Epidermal melanocyte (primary cell): ENCODE data around the gene PRR30.
"Not testable (repeated sequence)": the region's sequence is repeated elsewhere in the genome, so short reads cannot be mapped to it uniquely, and the experiment has no call there.

Source experiments
- DNase-seq: peaks from one replicate; pipeline ENCODE4 v3.0.0; 2011; ENCODE audit warnings: low spot score; ENCODE audit not compliant: insufficient read length

PRR30 gene

GRCh38 chr2:27128668-27129571, 10.3 kb downstream of the PRR30 start:
- no peak for DNase-seq

- DNase-seq, result no peak
Measured at GRCh38 chr2:27127883-27128667, 11.1 kb downstream of the PRR30 start.

- no peak for DNase-seq
Measured at GRCh38 chr2:27126252-27126710, 12.9 kb downstream of the PRR30 start.

- no peak for DNase-seq
Measured at GRCh38 chr2:27125104-27125503, 14.1 kb downstream of the PRR30 start.

GRCh38 chr2:27123302-27124150, 15.7 kb downstream of the PRR30 start, which contains the start of gene ABHD1:
TSS of gene ABHD1 (plus strand) at chr2:27123815. CDS start at chr2:27123949, 134 bp downstream.
- DNase-seq, result peak; percentile 54

GRCh38 chr2:27122791-27123190, 16.4 kb downstream of the PRR30 start:
- no peak for DNase-seq

- no peak for DNase-seq
Measured at GRCh38 chr2:27121906-27122305, 17.3 kb downstream of the PRR30 start.

GRCh38 chr2:27119330-27119670, 19.9 kb downstream of the PRR30 start:
- DNase-seq, result not testable (repeated sequence)

- no peak for DNase-seq
Measured at GRCh38 chr2:27118525-27119329, 20.5 kb downstream of the PRR30 start, which contains the start of gene CGREF1. TSS of gene CGREF1 (minus strand) at chr2:27119128. CDS start at chr2:27104366, 14,762 bp downstream.

- no peak for DNase-seq
Measured at GRCh38 chr2:27117995-27118524, 21.1 kb downstream of the PRR30 start.

GRCh38 chr2:27115519-27115918, 23.7 kb downstream of the PRR30 start:
- DNase-seq, result no peak

- not testable (repeated sequence) for DNase-seq
Measured at GRCh38 chr2:27111392-27112078, 27.7 kb downstream of the PRR30 start.

- not testable (repeated sequence) for DNase-seq
Measured at GRCh38 chr2:27110603-27111352, 28.4 kb downstream of the PRR30 start.

GRCh38 chr2:27109083-27109482, 30.1 kb downstream of the PRR30 start:
- no peak for DNase-seq

GRCh38 chr2:27108221-27108620, 31.0 kb downstream of the PRR30 start:
- no peak for DNase-seq

- DNase-seq, result no peak
Measured at GRCh38 chr2:27105981-27106380, 33.2 kb downstream of the PRR30 start.

- DNase-seq, result no peak
Measured at GRCh38 chr2:27102329-27102728, 36.9 kb downstream of the PRR30 start.

- DNase-seq, result no peak
Measured at GRCh38 chr2:27100036-27100435, 39.2 kb downstream of the PRR30 start.
